Activated gamma-delta T cell treated with Interleukin-2 at 50 U/mL for 16 hours (primary cell): ENCODE results near the gene RABGAP1L.
"Not testable (repeated sequence)": the region's sequence is repeated elsewhere in the genome, so short reads cannot be mapped to it uniquely, and the experiment has no call there.

Experiments used
- DNase-seq: peaks from one replicate; pipeline ENCODE4 v3.0.0-alpha.2; 2020

The RABGAP1L gene

GRCh38 chr1:174159252-174160108, at the start of gene RABGAP1L:
RABGAP1L (plus strand) TSS chr1:174159520.
- peak; percentile 93 for DNase-seq

DNA sequence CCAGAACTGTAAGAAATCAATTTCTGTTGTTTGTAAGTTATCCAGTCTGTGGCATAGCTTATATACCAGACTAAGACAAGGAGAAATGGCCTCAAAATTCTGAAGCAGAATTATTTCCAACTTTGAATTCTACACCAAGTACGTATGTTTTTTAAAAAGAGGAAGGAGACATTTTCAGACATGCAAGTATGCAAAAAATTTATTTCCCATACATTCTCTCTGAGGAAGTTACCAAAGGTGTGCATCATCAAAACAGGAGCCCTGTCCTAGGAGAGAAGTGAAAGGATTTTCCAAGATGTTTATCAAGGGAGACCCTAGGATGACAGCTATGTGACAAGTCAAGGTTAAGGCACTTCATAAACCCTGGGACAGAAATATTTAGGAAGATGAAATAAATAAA, 49.3 kb upstream of the RABGAP1L start:
- DNase-seq = no peak

DNA sequence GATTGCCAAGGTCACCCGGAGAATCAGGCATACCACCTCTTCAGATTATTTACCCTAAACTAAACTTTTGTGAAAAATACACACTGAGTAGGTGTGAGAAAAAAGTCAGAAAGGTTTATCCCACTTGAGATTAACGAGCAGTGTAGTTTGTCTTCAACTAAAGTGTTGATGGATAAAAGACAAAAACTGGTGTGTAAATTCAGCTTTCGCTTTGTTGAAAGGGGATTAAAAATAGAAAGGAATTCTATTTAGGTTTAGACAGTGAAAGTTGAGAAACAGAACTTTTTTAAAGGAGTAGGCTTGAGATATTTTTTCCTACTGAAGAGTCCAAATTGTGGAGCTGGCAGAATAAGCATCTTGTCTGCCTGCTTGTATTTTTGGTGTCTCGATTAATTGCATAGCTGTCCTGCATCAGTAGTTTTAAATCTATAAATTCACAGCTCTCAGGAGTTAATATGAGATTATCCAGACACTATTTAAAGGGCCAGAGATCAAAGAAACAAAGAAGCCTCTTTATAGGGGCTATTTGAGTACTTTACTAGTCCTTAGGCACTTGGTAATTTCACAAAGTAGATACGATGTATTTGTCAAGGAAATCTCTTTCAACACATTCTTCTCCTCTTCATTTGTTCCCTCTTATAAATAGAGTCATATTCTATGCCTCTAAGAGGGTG, 46.7 kb upstream of the RABGAP1L start:
- no peak for DNase-seq

DNA sequence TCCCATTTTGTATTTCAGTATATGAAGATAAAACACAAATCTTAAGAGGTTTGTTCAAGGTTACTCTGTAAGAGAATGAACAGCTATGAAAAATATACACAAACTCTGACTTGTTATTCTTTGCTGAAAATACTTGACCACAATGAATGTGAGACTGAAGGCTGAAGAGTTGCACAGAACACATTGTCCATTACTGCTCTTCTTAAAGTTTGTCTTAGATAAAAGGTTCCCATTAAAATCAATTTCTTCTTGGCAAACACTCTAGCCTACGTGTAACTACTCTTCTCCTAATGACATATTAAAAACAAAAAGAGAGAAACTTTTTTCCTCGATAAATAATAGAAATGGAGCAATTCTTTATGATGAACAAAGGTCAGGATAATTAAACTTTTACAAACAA, 45.2 kb upstream of the RABGAP1L start:
- DNase-seq = no peak

DNA sequence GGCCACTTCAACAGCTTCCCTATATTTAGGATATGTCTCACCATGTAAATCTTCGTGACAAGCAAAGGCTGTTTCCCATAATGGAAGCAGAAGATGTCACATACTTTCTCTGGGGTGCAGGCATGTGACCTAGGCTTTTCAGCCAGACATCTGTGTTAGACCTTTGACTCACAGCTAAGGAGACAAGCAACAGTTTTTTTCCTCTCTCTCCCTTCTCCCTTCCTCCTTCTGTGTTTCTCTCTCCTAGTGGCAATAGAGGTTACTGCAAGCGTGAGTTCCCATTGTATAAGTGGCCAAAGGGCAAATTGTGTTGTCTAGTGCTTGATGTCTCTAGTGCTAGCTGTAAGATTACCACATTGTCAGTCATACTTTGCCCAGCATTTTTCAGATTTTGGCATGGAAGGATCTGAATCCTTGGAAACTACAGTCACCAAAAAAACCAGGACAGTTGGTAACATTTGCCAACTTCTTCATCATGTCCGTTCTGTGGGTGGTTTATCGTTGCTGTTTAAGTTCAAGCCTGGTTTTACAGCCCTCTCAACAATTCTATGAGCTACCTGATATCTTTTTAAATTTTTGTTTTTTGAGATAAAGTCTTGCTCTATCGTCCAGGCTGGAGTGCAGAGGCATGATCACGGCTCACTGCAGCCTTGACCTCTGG, 44.4 kb upstream of the RABGAP1L start:
- peak; percentile 6 for DNase-seq

GRCh38 chr1:174116042-174116441, 43.3 kb upstream of the RABGAP1L start:
- no peak for DNase-seq

- no peak for DNase-seq
These were observed 40.6 kb upstream of the RABGAP1L start for GRCh38 chr1:174118751-174119150.

DNA sequence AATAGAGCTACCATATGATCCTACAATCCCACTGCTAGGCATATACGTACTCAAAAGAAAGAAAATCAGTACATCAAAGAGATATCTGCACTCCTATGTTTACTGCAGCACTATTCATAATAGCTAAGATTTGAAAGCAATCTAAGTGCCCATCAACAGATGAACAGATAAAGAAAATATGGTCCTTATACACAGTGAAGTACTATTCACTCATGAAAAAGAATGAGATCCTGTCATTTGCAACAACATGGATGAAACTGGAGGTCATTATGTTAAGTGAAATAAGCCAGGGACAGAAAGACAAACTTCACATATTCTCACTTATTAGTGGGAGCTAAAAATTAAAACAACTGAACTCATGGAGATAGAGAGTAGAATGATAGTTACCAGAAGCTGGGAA, 37.0 kb upstream of the RABGAP1L start:
- DNase-seq = not testable (repeated sequence)

DNA sequence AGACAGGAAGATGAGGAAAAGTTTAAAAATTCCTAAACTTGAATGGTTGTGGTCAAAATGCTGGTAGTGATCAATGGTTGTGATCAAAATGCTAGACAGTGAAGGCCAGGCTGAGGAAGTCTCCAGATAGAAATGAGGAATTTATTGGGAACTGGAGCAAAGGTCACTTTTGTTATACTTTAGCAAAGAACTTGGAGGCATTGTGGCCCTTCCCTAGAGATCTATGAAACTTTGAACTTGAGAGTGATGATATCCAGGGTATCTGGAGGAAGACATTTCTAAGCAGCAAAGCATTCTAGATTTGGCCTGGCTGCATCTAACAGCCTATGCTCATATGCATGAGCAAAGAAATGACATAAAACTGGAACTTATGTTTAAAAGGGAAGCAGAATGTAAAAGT, 35.5 kb upstream of the RABGAP1L start:
- no peak for DNase-seq

DNA sequence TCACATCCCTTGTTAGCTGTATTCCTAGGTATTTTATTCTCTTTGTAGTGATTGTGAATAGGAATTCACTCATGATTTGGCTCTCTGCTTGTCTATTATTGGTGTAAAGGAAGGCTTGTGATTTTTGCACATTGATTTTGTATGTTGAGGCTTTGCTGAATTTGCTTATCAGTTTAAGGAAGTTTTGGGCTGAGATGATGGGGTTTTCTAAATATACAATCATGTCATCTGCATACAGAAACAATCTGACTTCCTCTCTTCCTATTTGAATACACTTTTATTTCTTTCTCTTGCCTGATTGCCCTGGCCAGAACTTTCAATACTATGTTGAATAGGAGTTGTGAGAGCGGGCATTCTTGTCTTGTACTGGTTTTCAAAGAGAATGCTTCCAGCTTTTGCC, 32.1 kb upstream of the RABGAP1L start:
- DNase-seq = not testable (repeated sequence)

DNA sequence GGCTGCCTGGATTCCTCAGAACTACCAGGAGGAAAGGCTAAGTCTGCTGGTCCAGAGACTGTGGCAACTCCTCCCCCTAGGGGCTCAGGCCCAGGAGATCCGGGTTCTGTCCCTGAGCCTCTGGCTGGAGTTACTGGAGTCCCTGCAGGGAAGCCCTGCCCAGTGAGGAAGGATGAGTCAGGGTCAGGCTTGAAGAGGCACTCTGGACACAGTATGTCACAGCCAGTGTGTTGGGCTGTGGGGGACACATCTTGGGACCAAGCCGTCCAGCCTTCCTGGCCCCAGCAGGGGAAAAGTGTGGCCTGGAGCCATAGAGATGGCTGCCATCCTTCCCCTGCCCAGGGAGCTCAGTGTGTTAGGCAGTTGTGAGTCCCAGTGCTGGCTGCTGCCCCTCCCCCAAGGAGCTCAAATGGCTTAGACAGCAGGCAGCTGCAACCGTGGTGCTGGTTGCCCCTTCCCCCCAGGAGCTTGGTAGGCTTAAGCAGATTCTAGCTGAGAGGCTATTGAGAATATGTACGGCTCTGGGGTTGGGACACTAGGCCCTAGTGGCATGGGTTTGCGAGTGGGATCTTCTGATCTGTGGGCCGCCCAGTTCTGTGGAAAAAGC, 28.2 kb upstream of the RABGAP1L start:
- DNase-seq = no peak

DNA sequence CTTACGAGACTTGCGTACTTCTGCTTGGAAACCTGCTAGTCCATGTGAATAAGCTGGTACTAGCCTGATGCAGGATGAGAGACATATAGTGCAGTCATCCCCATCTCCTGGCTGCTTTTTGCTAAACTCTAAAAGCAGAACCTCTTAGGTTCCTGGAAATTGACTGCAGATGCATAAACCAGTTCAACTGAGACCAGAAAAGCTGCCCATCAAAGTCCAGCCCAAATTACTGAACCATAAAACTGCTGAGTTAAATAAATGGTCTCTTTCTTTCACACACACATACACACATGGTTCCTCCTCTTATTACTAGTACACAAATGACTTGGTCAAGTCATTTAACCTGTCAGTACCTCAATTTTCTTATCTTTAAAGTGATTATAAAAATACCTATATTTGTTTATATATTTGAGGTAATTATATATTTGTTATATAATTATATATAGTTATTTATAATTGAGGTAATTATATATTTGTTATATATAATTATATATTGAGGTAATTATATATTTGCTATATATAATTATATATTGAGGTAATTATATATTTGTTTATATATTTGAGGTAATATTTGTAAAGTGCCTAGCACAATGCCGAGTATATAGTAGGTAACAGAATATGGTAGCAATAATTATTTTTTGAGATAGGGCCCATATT, 25.2 kb upstream of the RABGAP1L start:
- DNase-seq = no peak

DNA sequence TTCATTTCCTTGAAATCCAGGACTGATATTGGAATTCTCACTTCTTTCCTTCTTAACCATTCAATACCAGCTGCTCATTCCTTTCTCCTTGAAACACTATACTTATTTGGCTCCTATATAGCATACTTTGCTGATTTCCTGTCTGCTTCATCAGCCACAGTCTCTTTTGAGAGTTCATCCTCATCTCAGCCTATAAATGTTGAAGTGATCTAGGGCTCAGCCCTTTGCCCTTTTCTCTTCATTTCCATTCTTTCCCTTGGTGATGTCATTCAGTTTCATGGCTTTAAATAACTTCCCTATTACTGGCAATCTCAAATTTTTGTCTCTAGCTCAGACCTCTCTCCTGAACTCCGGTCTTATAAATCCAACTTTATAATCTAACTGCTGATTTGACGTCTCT, 24.1 kb upstream of the RABGAP1L start:
- no peak for DNase-seq

DNA sequence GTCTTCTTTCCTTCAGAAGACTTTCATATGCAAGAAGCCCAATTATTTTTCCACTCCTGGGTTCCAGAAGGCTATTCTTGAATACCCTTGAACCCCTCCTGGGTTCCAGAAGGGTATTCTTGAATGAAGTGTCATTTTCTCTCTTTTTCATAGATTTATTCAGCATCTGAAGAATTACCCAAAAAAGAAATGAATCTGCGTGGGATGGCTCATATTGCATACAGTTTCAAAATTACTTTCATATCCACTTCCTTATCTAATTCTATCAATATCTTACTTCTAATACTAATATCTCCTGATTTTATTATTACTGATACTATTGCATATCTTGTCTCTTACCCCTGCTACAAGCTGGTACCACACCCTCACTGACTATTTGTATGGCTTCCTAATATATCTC, 22.6 kb upstream of the RABGAP1L start:
- DNase-seq = no peak

- DNase-seq = no peak
These were observed 16.5 kb upstream of the RABGAP1L start for GRCh38 chr1:174142836-174143235.

GRCh38 chr1:174143727-174144396, 15.5 kb upstream of the RABGAP1L start:
- not testable (repeated sequence) for DNase-seq

DNA sequence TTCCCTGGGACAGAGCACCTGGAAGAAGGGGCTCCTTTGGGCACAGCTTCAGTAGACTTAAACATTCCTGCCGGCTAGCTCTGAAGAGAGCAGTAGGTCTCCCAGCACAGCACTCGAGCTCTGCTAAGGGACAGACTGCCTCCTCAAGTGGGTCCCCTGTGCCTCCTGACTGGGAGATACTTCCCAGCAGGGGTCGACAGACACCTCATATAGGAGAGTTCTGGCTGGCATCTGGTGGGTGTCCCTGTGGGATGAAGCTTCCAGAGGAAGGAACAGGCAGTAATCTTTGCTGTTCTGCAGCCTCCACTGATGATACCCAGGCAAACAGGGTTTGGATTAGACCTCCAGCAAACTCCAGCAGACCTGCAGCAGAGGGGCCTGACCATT, 14.9 kb upstream of the RABGAP1L start:
- DNase-seq = not testable (repeated sequence)

GRCh38 chr1:174149216-174149615, 10.1 kb upstream of the RABGAP1L start:
- no peak for DNase-seq

DNA sequence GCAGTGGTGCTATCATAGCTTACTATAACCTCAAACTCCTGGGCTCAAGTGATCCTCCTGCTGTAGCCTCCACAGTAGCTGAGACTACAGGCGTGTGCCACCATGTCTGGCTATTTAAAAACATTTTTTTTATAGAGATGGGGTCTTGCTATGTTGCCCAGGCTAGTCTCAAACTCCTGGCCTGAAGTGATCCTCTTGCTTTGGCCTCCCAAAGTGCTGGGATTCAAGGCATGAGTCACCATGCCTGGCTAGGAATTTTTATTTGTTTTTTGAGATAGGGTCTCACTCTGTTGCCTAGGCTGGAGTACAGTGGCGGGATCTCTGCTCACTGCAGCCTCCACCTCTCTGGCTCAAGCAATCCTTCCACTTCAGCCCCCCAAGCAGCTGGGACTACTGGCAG, 8.8 kb upstream of the RABGAP1L start:
- DNase-seq = no peak

DNA sequence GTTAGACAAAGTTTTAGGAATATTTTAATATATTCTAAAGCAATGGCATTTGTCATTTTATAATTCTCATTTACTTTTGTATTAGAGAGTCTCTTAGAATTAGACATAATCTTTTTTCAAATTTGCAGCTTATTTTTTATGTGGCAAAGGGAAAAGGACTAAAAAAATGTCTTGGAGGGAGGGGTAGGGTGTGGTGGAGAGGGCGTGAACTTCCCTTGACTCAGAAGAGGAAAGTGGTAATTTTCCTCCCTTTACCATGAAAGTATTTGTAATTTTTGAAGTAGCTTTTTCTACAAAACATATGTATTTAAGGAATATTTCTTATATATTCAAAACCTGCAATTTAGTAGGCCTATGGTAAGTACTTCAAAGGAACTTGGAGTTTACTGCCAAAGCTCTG, 6.9 kb upstream of the RABGAP1L start:
- no peak for DNase-seq

- no peak for DNase-seq
These were observed 6.1 kb upstream of the RABGAP1L start for GRCh38 chr1:174153085-174153824.

DNA sequence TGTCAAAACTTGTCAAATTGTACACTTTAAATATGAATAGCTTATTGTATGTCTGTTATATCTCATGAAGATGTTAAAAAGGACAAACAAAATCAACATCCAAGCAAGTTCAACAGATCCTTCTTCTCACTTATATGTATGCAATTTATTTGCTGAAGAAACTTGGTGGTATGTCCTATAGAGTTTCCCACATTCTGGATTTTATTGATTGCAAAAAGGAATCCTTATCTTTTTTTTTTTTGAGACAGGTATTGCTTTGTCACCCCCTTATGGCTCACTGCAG, 5.6 kb upstream of the RABGAP1L start:
- no peak for DNase-seq
